ENCODE measurements around the gene FOXJ3. TPM values are rescaled to one million over a fixed set of nuclear protein-coding genes. Genes with fewer than 3 reads are reported as not detected.

The FOXJ3 gene
- total RNA-seq, 3 donors from 2014 or later: 52.6 to 82.7 (median 57.7) TPM

- Histone ChIP-seq H3K36me3 (no peaks in the 10 kb centered on the region), H3K27me3 (no peaks in the 10 kb centered on the region), H3K4me3 (no peak overlapping the region), H3K4me1 (no peaks in the 10 kb centered on the region), H3K27ac (no peak overlapping the region), H3K9me3 (no peaks in the 10 kb centered on the region)
- intact Hi-C loops (cut with DNase I; ENCODE audit: low total_unique reads): no loop called here
- no peak for DNase-seq (ENCODE audit: low spot score in 2 of 2)
- TF ChIP-seq POLR2A (IDR thresholded peaks at IDR 0.05): no peak
- TF ChIP-seq POLR2AphosphoS5 (IDR thresholded peaks at IDR 0.05): no peak
- no peak for TF ChIP-seq CTCF (IDR thresholded peaks at IDR 0.05)
Observed at GRCh38 chr1:42272920-42273319, 62.1 kb downstream of the FOXJ3 start.

GRCh38 chr1:42267904-42268303 is 67.1 kb downstream of the FOXJ3 start:
- intact Hi-C loops (cut with DNase I; ENCODE audit: low total_unique reads): no loop called here
- no peak for DNase-seq (ENCODE audit: low spot score in 2 of 2)
- no peaks in the 10 kb centered on the region for H3K9me3 ChIP-seq
- no peaks in the 10 kb centered on the region for H3K36me3 ChIP-seq
- H3K4me3 ChIP-seq: no peak overlapping the region
- no peaks in the 10 kb centered on the region for H3K27me3 ChIP-seq
- no peak overlapping the region for H3K27ac ChIP-seq
- TF ChIP-seq POLR2A (IDR thresholded peaks at IDR 0.05): no peak
- TF ChIP-seq POLR2AphosphoS5 (IDR thresholded peaks at IDR 0.05): no peak
- TF ChIP-seq CTCF (IDR thresholded peaks at IDR 0.05): no peak
- H3K4me1 ChIP-seq: no peaks in the 10 kb centered on the region

GRCh38 chr1:42266253-42267135 is 68.5 kb downstream of the FOXJ3 start:
- TF ChIP-seq POLR2A (IDR thresholded peaks at IDR 0.05): no peak
- TF ChIP-seq POLR2AphosphoS5 (IDR thresholded peaks at IDR 0.05): no peak
- TF ChIP-seq CTCF (IDR thresholded peaks at IDR 0.05): peak in 1 of 3 donors; percentile 34
- Histone ChIP-seq H3K36me3 (no peaks in the 10 kb centered on the region), H3K27ac (peak overlapping the region in 1 of 2 donors; percentile 73), H3K9me3 (no peaks in the 10 kb centered on the region), H3K27me3 (no peaks in the 10 kb centered on the region), H3K4me3 (no peak overlapping the region), H3K4me1 (no peaks in the 10 kb centered on the region)
- intact Hi-C loops (cut with DNase I; ENCODE audit: low total_unique reads): no loop called here
- DNase-seq (ENCODE audit: low spot score in 2 of 2): peak in 1 of 2 donors; percentile 41

GRCh38 chr1:42264511-42265190 is 70.4 kb downstream of the FOXJ3 start:
- Histone ChIP-seq H3K27me3 (no peaks in the 10 kb centered on the region), H3K4me1 (no peaks in the 10 kb centered on the region), H3K9me3 (no peaks in the 10 kb centered on the region), H3K36me3 (no peaks in the 10 kb centered on the region), H3K27ac (no peak overlapping the region), H3K4me3 (no peak overlapping the region)
- intact Hi-C loops (cut with DNase I; ENCODE audit: low total_unique reads): no loop called here
- TF ChIP-seq POLR2AphosphoS5 (IDR thresholded peaks at IDR 0.05): no peak
- no peak for TF ChIP-seq CTCF (IDR thresholded peaks at IDR 0.05)
- no peak for DNase-seq (ENCODE audit: low spot score in 2 of 2)

GRCh38 chr1:42263019-42263418 is 72.0 kb downstream of the FOXJ3 start:
- intact Hi-C loops (cut with DNase I; ENCODE audit: low total_unique reads): no loop called here
- no peak overlapping the region for H3K4me3 ChIP-seq
- no peaks in the 10 kb centered on the region for H3K36me3 ChIP-seq
- no peak overlapping the region for H3K27ac ChIP-seq
- H3K27me3 ChIP-seq: no peaks in the 10 kb centered on the region
- TF ChIP-seq POLR2AphosphoS5 (IDR thresholded peaks at IDR 0.05): no peak
- no peak for TF ChIP-seq CTCF (IDR thresholded peaks at IDR 0.05)
- DNase-seq (ENCODE audit: low spot score in 2 of 2): no peak
- H3K4me1 ChIP-seq: peaks cover 0 to 11% of the 10 kb centered on the region in 2 donors
- no peaks in the 10 kb centered on the region for H3K9me3 ChIP-seq

Data from breast epithelium (tissue), 4 donors.